GM18861 (cell line): ENCODE data around the gene FAM228A.

Source experiments
- ATAC-seq: cut with Tn5 transposase; IDR thresholded peaks from one replicate; pipeline ENCODE4 v1.9.1; 2021; ENCODE audit not compliant: unreplicated experiment

Gene FAM228A

DNA sequence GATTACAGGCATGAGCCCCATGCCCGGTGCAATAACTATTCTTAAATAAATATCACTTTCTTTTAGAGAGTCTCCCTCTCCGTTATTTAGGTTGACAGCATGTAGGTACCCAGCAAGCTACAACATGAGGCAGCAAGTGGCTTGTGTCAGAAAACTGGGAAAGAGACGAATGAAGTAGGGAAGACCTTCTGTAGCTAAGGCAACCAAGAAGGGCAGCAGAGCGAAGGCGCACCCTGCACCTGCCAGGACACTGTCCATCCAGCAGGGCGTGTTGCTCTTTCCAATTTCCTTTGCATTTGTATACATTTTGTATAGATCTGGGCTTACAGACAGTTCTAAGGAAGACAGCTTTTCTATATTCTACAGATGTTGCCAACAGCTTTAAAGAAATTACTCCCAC lies 48.1 kb downstream of the FAM228A start:
- no peak for ATAC-seq

DNA sequence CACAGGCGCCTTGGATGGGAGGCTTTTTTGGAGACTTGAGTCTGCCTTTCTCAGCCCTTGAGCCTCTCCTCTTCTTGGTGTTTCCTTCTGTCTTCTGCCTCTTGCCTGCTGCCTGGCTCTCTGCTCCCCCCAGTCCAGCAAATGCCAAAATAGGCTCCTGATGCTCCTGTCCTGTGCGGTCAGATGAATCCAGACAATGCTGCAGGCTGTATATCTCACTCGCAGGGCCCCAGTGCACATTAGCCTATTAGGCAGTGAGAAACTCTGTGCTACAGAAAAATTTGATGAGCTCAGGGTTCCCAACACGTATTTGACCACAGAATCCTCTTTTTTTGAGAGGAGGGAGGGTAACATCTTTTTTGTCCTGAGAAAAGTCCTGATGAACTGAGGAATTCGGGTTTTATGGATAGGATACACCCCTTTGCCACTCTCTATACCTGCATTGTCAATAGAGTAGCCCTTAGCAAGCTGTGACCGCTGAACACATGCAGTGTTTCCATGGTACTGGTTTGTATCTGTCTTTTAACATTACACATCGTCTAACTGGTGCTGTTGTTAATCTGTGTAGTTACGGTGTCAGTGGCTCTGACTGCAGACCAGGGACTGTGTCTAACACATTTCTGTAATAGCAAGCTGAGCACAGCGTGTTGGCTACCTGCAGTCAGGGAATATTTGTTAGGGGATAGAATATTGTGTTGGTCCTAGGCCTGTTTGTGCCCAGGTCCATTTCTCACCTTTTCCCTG lies 50.8 kb downstream of the FAM228A start:
- ATAC-seq = no peak

DNA sequence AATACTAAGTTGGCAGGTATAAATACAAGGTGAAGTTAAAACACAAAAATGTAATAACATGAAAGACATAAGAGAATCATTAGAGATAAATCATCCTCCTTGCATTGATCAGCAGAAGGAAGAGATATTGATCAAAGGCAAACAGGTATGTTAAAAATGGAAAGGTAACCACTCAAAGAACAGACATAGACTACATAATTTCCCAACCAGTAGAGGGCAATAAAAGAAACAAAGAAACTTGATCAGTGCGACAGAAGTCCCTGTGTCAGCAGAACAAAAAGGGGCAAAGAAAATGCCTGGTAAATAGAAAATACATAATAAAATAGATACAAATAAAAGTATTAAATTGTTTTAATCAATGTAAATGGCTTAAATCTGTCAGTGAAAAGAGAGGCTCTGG lies 53.6 kb downstream of the FAM228A start:
- no peak for ATAC-seq

DNA sequence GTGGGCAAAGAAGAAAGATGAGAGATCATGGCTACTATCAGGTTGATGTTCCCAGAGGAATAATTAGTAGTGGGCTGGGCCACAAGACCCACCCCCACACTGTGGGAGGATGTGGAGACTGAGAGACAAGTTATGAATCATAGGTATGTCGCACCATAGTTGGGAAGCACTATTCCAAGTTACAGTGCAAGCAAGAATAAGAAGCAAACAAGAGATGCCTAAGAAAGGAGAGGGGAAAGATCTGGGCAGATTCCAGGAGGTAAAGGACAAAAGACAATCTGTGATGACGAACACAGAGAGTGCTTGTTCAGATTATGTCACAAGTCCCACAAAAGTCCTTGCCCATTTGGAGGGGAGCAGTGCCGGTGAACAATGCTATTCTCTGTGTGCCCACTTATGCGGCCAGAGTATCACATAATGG lies 56.6 kb downstream of the FAM228A start:
- ATAC-seq = no peak

DNA sequence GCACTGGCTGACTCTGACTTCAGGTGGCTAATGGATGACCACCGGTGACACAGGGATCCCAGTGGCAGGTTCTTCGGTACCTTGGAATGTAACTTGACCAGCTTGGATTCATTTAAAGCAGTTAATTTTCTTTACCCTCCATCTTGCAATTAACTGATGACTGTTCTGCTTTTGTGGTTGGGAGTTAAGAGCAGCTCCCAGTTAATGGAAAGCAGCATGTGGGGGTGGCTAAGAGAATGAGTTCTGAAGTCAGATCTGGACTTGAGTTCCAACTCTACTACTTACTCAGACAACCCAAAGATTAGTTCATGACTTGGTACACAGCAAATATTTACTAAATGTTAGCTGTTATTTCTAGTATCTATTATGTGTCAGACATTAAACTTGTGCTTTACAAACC lies 58.5 kb downstream of the FAM228A start:
- no peak for ATAC-seq

DNA sequence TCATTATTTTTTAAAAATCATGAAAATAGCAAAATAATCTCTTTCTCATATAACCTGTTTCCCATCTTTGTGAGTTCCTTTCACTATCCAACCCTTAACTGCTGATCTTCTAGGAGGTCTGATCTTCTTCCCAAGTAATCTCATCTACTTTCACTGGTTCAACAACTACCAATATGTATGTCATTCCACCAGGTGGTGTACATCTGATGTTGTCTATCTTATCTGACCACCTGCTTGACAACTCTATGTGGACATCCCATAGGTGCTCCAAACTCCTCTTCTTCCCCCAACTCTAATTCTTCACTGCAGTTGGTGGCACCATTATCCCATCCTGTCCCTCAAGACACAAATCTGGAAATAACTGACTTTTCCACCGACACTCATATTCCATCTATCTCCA lies 62.5 kb downstream of the FAM228A start:
- no peak for ATAC-seq

DNA sequence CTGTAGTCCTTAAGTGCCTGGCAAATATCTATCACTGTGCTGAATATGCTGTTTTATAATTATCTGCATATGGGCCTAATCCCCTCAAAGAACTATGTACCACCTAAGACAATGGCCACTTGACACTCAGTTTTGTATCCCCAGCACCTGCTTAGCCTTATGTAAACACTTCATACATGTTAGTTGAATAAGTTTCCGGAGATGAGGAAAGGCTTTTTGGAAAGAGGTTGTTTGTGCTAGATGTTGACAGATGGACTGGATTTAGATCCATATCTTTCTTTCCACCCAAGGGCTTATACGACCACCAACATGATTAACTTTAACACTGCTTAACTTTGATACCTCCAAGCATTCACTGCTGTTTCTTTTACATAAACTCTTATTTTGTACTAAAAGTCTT lies 63.3 kb downstream of the FAM228A start:
- no peak for ATAC-seq

DNA sequence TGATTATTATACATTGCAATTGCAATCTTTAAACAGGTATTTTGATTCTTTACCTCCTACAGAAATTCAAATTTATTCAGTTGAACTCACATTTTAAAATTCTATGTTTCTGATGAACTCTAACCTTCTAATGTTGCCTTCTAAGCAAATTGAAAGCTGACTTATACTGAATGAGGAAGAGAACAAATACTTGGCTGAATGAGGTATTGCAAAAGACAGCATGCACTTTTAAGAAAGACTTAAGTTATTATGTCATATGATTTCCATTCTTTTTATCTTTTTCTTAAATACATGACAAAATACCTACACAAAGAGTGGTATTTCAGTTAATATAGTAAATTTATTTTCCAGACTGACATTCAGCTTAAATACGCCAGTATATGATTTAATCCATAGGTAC lies 64.7 kb downstream of the FAM228A start:
- no peak for ATAC-seq
